CD4-positive, alpha-beta T cell (primary cell): ENCODE measurements around the gene PPP6R2. TPM values are rescaled to one million over a fixed set of nuclear protein-coding genes. Genes with fewer than 3 reads are reported as not detected.

Source experiments
- ATAC-seq: fragments of 200-7000 bp; cut with Tn5 transposase; one replicate; pipeline ENCODE4 v1.10.0; 2022; ENCODE audit warnings: mild to moderate bottlenecking; ENCODE audit not compliant: poor library complexity
- CTCF ChIA-PET: fragments of 350-600 bp; sonication (Branson Sonifier 250); formaldehyde crosslinking; loops from one replicate; lab custom pipeline; 2021; ENCODE audit warnings: antibody characterized with exemption, inconsistent platforms; lab: Charles Lee
- POLR2A ChIA-PET: fragments of 350-600 bp; sonication (Branson Sonifier 250); formaldehyde crosslinking; loops from one replicate; lab custom pipeline; 2021; ENCODE audit warnings: antibody characterized with exemption, inconsistent platforms; lab: Charles Lee
- DNase-seq, 14 experiments: peaks; one replicate each; pipeline ENCODE4 v3.0.0-alpha.2; 2013 to 2020; ENCODE audit warnings: mixed read lengths in 2 of 14
- H3K27ac ChIP-seq, 2 donors: one replicate each; pipeline versions ENCODE4 v1.5.1 to v1.7.0; 2013; ENCODE audit warnings: low read length in 2 of 2, low read depth in 1 of 2, mild to moderate bottlenecking in 1 of 2
- H3K27me3 ChIP-seq, 2 experiments: 1 replicate in 1 of 2; 2 replicates in 1 of 2; pipeline versions ENCODE4 v1.6.1 to v1.7.0; 2013; ENCODE audit warnings: low read length in 2 of 2, control low read depth in 1 of 2, mild to moderate bottlenecking in 1 of 2, moderate library complexity in 1 of 2; ENCODE audit not compliant: insufficient read depth in 2 of 2, control insufficient read depth in 1 of 2
- H3K36me3 ChIP-seq: one replicate; pipeline ENCODE4 v1.6.1; 2013; ENCODE audit warnings: low read length, control low read depth; ENCODE audit not compliant: insufficient read depth
- H3K4me1 ChIP-seq: one replicate; pipeline ENCODE4 v1.6.1; 2013; ENCODE audit warnings: low read length, control low read depth; ENCODE audit not compliant: insufficient read depth
- H3K4me3 ChIP-seq: one replicate; pipeline ENCODE4 v1.5.1; 2013; ENCODE audit warnings: mild to moderate bottlenecking, low read length, moderate library complexity
- H3K9me3 ChIP-seq, 2 experiments: 1 replicate in 1 of 2; 2 replicates in 1 of 2; pipeline versions ENCODE4 v1.6.1 to v1.7.0; 2013; ENCODE audit warnings: low read length in 2 of 2, mild to moderate bottlenecking in 2 of 2, control low read depth in 1 of 2, moderate library complexity in 1 of 2; ENCODE audit not compliant: control insufficient read depth in 1 of 2, insufficient read depth in 1 of 2
- H3K27ac Mint-ChIP-seq: one replicate; pipeline ENCODE4 v1.8.0; 2020; ENCODE audit warnings: mixed read lengths
- H3K27me3 Mint-ChIP-seq: one replicate; pipeline ENCODE4 v1.8.0; 2021; ENCODE audit warnings: mixed read lengths
- H3K36me3 Mint-ChIP-seq: one replicate; pipeline ENCODE4 v1.8.0; 2021; ENCODE audit warnings: low read depth, mixed read lengths
- H3K4me1 Mint-ChIP-seq: one replicate; pipeline ENCODE4 v1.8.0; 2021; ENCODE audit warnings: low read depth, mixed read lengths
- H3K4me3 Mint-ChIP-seq: one replicate; pipeline ENCODE4 v1.8.0; 2020; ENCODE audit warnings: mild to moderate bottlenecking, mixed read lengths
- H3K9me3 Mint-ChIP-seq: one replicate; pipeline ENCODE4 v1.8.0; 2020; ENCODE audit warnings: mixed read lengths
- intact Hi-C, 2 experiments: fragments of 100-400 bp; cut with DNase I in 1 of 2; cut with micrococcal nuclease in 1 of 2; formaldehyde crosslinking; loops; one replicate each; pipeline versions ENCODE4 v1.15.1 to v1.9.0; 2023 to 2025; cut with DNase I, micrococcal nuclease
- total RNA-seq, 174 experiments: library from RNA in 2 of 174; stranded (reverse) in 2 of 174; gene quantifications; one replicate each; pipeline ENCODE4 v1.2.3 and lab custom pipeline; 2021 to 2026
- TF ChIP-seq, protein P1 (sequence below): fragments of 200-600 bp; IDR thresholded peaks from one replicate; pipeline ENCODE4 v1.8.0; 2022; ENCODE audit warnings: antibody characterized with exemption, mild to moderate bottlenecking

PPP6R2 gene
- total RNA-seq, 2 experiments from 2014 or later: 47.1 to 48.0 TPM

DNA sequence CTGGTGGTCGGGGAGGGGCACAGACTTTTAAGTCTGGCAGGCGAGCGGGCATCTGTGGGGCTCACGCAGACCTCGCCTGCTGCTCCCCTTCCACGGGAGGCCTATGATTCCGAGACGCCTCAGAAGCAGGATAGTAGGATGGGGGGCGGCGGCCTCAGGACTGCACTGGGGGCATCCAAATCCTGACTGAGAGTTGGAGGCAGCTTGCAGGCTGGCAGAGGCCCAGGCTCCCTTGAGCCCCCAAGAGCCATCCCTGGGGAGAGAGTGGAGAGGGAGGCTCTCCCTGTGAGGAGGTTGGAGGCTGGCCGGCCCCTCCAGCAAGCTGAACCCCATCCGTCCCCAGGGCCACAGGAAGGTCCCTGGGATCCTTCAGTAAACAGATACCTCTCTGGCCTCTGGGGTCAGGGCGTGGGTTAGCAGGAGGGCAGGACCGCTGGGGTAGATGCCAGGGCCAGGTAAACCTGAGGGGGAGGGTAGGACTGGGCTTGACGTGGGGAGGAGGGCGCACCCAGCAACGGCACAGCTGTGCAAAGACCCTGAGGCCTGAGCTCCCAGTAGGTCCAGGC is 98.4 kb downstream of the PPP6R2 start:
- intact Hi-C loops: no loop called here
- Mint-ChIP-seq H3K27me3 (no peaks in the 10 kb centered on the region), H3K9me3 (no peaks in the 10 kb centered on the region), H3K4me3 (no peak overlapping the region), H3K27ac (no peak overlapping the region), H3K36me3 (peaks cover 37% of the 10 kb centered on the region), H3K4me1 (no peaks in the 10 kb centered on the region)
- DNase-seq (peak in 1 of 14 experiments; percentile 21), ATAC-seq (no peak)
- CTCF ChIA-PET: no interaction called here
- Histone ChIP-seq H3K27me3 (no peaks in the 10 kb centered on the region), H3K36me3 (peaks cover 58% of the 10 kb centered on the region), H3K4me1 (peaks cover 23% of the 10 kb centered on the region), H3K4me3 (no peak overlapping the region), H3K27ac (no peak overlapping the region), H3K9me3 (no peaks in the 10 kb centered on the region)
- TF ChIP-seq, protein P1, sequence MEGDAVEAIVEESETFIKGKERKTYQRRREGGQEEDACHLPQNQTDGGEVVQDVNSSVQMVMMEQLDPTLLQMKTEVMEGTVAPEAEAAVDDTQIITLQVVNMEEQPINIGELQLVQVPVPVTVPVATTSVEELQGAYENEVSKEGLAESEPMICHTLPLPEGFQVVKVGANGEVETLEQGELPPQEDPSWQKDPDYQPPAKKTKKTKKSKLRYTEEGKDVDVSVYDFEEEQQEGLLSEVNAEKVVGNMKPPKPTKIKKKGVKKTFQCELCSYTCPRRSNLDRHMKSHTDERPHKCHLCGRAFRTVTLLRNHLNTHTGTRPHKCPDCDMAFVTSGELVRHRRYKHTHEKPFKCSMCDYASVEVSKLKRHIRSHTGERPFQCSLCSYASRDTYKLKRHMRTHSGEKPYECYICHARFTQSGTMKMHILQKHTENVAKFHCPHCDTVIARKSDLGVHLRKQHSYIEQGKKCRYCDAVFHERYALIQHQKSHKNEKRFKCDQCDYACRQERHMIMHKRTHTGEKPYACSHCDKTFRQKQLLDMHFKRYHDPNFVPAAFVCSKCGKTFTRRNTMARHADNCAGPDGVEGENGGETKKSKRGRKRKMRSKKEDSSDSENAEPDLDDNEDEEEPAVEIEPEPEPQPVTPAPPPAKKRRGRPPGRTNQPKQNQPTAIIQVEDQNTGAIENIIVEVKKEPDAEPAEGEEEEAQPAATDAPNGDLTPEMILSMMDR: no peak
- POLR2A ChIA-PET: interaction anchor here (1.9 kb wide), 1 partner anchor 84 kb away, joined by 5 read pairs; the partner anchor contains the start of gene SCO2

DNA sequence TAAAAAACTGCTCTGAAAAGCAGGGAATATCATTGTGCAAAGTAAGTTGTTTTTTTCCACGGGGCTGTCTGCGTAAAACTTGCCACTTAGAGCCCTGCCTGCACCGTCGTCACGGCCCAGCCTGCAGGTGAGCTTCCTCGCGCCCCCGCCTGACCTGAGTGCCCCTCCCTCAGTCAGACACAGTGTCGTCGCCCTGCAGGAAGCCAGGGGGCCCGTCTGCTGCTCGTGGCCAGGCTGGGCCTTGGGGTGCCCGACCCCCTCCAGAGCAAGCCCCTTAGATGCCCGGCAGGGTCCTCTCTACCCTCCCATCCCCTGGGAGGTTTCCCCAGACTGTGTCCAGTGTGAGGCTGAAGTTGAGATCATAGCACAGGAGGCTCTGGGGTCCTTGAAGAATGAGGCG is 100.1 kb downstream of the PPP6R2 start:
- Histone ChIP-seq H3K4me1 (peaks cover 25% of the 10 kb centered on the region), H3K27me3 (no peaks in the 10 kb centered on the region), H3K4me3 (no peak overlapping the region), H3K36me3 (peaks cover 61% of the 10 kb centered on the region), H3K9me3 (no peaks in the 10 kb centered on the region), H3K27ac (no peak overlapping the region)
- Mint-ChIP-seq H3K27me3 (no peaks in the 10 kb centered on the region), H3K27ac (peak overlapping the region; percentile 61), H3K36me3 (peaks cover 50% of the 10 kb centered on the region), H3K4me1 (no peaks in the 10 kb centered on the region), H3K9me3 (no peaks in the 10 kb centered on the region), H3K4me3 (peak overlapping the region; percentile 51)
- TF ChIP-seq, protein P1: no peak
- ChIA-PET POLR2A (interaction anchor here (0.6 kb wide), 1 partner anchor 56 kb away, joined by 3 read pairs; no protein-coding TSS in a partner anchor), CTCF (no interaction called here)
- ATAC-seq (no peak), DNase-seq (peak in 2 of 14 experiments; percentile 32 to 44)
- intact Hi-C loops: no loop called here

DNA sequence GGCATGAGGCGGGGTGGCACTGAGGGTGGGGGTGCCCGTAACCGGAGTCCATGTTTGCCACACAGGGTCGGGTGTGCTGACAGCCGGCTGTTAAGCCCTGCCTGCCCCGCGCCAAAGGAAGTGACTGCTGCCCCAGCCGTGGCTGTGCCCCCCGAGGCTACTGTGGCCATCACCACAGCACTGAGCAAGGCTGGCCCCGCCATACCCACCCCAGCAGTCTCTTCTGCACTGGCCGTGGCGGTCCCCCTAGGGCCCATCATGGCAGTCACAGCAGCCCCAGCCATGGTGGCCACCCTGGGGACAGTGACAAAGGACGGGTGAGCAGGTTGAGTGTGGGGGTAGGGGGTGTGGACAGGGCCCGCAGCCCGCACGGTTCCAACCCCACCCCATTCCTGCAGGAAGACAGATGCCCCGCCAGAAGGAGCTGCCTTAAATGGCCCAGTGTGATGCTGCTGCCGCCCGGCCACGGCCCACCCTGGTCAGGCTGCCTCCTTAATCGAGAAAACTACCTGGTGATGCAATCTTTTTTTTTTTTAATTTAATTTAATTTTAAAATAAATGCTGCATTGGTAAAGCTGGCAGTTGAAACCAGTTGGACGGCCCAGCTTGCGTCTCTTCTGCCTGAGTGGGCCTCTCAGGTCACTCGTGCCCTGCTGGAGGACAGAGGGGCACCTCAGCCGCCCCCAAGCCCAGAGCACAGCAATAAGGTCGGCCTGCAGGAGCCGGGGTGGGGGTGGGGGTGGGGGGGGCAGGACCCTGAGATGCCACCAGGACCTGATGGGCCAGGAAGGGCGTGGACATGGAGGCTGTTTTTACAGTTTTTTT is 100.9 kb downstream of the PPP6R2 start:
- peaks cover 62% of the 10 kb centered on the region for H3K36me3 ChIP-seq
- ATAC-seq (peak; percentile 24), DNase-seq (no peak)
- Mint-ChIP-seq H3K27me3 (no peaks in the 10 kb centered on the region), H3K4me3 (no peak overlapping the region), H3K9me3 (no peaks in the 10 kb centered on the region), H3K27ac (no peak overlapping the region), H3K36me3 (peaks cover 51% of the 10 kb centered on the region), H3K4me1 (no peaks in the 10 kb centered on the region)
- H3K4me1 ChIP-seq: peaks cover 25% of the 10 kb centered on the region
- H3K4me3 ChIP-seq: no peak overlapping the region
- TF ChIP-seq, protein P1: no peak
- no peaks in the 10 kb centered on the region for H3K27me3 ChIP-seq
- POLR2A ChIA-PET: interaction anchor here (0.6 to 2.4 kb wide), 4 partner anchors 26 to 64 kb away, joined by 3 to 11 read pairs (median 3); partner anchors contain the start of genes LMF2 and NCAPH2
- intact Hi-C loops: no loop called here
- CTCF ChIA-PET: interaction anchor here (1.8 kb wide), 1 partner anchor 81 kb away, joined by 5 read pairs; the partner anchor contains the start of gene SCO2
- H3K27ac ChIP-seq: no peak overlapping the region
- no peaks in the 10 kb centered on the region for H3K9me3 ChIP-seq
